ENCODE results near the gene FADS3.

DNA sequence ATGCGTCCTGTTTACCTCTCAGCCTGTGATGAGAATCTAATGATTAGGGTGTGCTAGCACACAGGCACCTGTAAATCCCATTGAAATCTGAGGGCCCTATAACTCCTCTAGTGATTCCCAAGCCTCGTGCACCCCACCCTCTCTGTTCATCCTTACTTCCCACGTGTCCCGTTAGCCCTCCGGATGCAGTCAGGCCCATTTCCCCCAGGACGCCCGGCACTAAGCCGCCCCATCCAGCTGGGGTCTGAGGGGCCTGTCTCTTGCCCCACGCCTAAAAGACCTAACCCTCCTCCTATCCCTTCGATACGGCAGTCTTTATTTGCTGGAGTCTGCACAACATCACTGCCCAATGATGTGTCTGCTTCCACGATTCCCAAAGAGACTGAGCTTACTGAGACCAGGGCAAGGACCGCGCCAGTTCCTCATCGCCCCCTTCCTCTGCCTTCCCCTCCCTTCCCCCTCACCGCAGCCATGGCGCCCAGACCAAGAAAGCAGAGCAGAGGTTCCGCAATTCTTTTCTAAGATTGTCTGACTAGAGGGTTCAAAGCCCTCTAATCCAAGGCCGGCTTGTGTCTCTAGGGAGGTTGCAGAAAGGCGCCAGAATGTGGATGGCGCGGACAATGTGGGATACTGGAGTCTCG is 64.3 kb downstream of the FADS3 start:
- TF ChIP-seq POLR2A (IDR thresholded peaks at IDR 0.05) (no peak), CTCF (IDR thresholded peaks at IDR 0.05) (no peak), POLR2AphosphoS5 (IDR thresholded peaks at IDR 0.05) (no peak)

Data from breast epithelium (tissue), 3 donors.